ENCODE results near the gene PHACTR4. TPM values are rescaled to one million over a fixed set of nuclear protein-coding genes. Genes with fewer than 3 reads are reported as not detected.

PHACTR4 gene
- total and polyA plus RNA-seq, 2 of the 8 experiments (the other 6 are each of a cell fraction or from before 2014, with no cell fraction given) = 23.7 to 57.8 TPM

DNA sequence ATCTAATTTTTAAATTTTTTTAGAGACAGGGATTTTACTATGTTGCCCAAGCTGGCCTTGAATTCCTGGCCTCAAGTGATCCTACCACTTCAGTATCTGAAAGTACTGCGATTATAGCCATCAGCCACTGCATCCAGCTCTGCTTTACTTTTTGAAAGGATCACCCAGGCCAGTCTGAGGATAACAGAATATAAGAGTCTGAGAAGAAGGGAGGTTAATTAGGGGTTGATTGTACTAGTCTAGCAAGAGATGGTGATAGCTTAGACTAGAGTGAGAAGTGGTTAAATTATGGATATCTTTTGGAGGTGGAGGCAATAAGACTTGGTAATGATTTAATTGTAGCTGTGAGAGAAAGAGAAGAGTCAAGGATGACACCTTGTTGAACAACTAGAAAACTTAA is 32.2 kb downstream of the PHACTR4 start (continued):
- TF ChIP-seq, protein P1, sequence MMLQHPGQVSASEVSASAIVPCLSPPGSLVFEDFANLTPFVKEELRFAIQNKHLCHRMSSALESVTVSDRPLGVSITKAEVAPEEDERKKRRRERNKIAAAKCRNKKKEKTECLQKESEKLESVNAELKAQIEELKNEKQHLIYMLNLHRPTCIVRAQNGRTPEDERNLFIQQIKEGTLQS (IDR thresholded peaks at IDR 0.05; ENCODE audit: insufficient read depth, low read depth, low read length) = no peak
- no peak for TF ChIP-seq CBX5 (IDR thresholded peaks at IDR 0.05; ENCODE audit: low read depth, low read length)
- TF ChIP-seq, protein P2, sequence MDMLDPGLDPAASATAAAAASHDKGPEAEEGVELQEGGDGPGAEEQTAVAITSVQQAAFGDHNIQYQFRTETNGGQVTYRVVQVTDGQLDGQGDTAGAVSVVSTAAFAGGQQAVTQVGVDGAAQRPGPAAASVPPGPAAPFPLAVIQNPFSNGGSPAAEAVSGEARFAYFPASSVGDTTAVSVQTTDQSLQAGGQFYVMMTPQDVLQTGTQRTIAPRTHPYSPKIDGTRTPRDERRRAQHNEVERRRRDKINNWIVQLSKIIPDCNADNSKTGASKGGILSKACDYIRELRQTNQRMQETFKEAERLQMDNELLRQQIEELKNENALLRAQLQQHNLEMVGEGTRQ (IDR thresholded peaks at IDR 0.05; ENCODE audit: low read length) = no peak

All from H1 (cell line).